CD4-positive, alpha-beta T cell (primary cell): ENCODE data around the gene TBC1D2B. TPM values are rescaled to one million over a fixed set of nuclear protein-coding genes. Genes with fewer than 3 reads are reported as not detected.
A peak's percentile ranks its signal among the peaks of the same experiment; 100 is the strongest.

Source experiments
- ATAC-seq: fragments of 200-7000 bp; cut with Tn5 transposase; one replicate; pipeline ENCODE4 v1.10.0; 2022; ENCODE audit warnings: mild to moderate bottlenecking; ENCODE audit not compliant: poor library complexity
- CTCF ChIA-PET: fragments of 350-600 bp; sonication (Branson Sonifier 250); formaldehyde crosslinking; loops from one replicate; lab custom pipeline; 2021; ENCODE audit warnings: antibody characterized with exemption, inconsistent platforms; lab: Charles Lee
- POLR2A ChIA-PET: fragments of 350-600 bp; sonication (Branson Sonifier 250); formaldehyde crosslinking; loops from one replicate; lab custom pipeline; 2021; ENCODE audit warnings: antibody characterized with exemption, inconsistent platforms; lab: Charles Lee
- DNase-seq, 14 experiments: peaks; one replicate each; pipeline ENCODE4 v3.0.0-alpha.2; 2013 to 2020; ENCODE audit warnings: mixed read lengths in 2 of 14
- H3K27ac ChIP-seq, 2 donors: one replicate each; pipeline versions ENCODE4 v1.5.1 to v1.7.0; 2013; ENCODE audit warnings: low read length in 2 of 2, low read depth in 1 of 2, mild to moderate bottlenecking in 1 of 2
- H3K27me3 ChIP-seq, 2 experiments: 1 replicate in 1 of 2; 2 replicates in 1 of 2; pipeline versions ENCODE4 v1.6.1 to v1.7.0; 2013; ENCODE audit warnings: low read length in 2 of 2, control low read depth in 1 of 2, mild to moderate bottlenecking in 1 of 2, moderate library complexity in 1 of 2; ENCODE audit not compliant: insufficient read depth in 2 of 2, control insufficient read depth in 1 of 2
- H3K36me3 ChIP-seq: one replicate; pipeline ENCODE4 v1.6.1; 2013; ENCODE audit warnings: low read length, control low read depth; ENCODE audit not compliant: insufficient read depth
- H3K4me1 ChIP-seq: one replicate; pipeline ENCODE4 v1.6.1; 2013; ENCODE audit warnings: low read length, control low read depth; ENCODE audit not compliant: insufficient read depth
- H3K4me3 ChIP-seq: one replicate; pipeline ENCODE4 v1.5.1; 2013; ENCODE audit warnings: mild to moderate bottlenecking, low read length, moderate library complexity
- H3K9me3 ChIP-seq, 2 experiments: 1 replicate in 1 of 2; 2 replicates in 1 of 2; pipeline versions ENCODE4 v1.6.1 to v1.7.0; 2013; ENCODE audit warnings: low read length in 2 of 2, mild to moderate bottlenecking in 2 of 2, control low read depth in 1 of 2, moderate library complexity in 1 of 2; ENCODE audit not compliant: control insufficient read depth in 1 of 2, insufficient read depth in 1 of 2
- H3K27ac Mint-ChIP-seq: one replicate; pipeline ENCODE4 v1.8.0; 2020; ENCODE audit warnings: mixed read lengths
- H3K27me3 Mint-ChIP-seq: one replicate; pipeline ENCODE4 v1.8.0; 2021; ENCODE audit warnings: mixed read lengths
- H3K36me3 Mint-ChIP-seq: one replicate; pipeline ENCODE4 v1.8.0; 2021; ENCODE audit warnings: low read depth, mixed read lengths
- H3K4me1 Mint-ChIP-seq: one replicate; pipeline ENCODE4 v1.8.0; 2021; ENCODE audit warnings: low read depth, mixed read lengths
- H3K4me3 Mint-ChIP-seq: one replicate; pipeline ENCODE4 v1.8.0; 2020; ENCODE audit warnings: mild to moderate bottlenecking, mixed read lengths
- H3K9me3 Mint-ChIP-seq: one replicate; pipeline ENCODE4 v1.8.0; 2020; ENCODE audit warnings: mixed read lengths
- CTCF ChIP-seq: fragments of 200-600 bp; IDR thresholded peaks from one replicate; pipeline ENCODE4 v1.8.0; 2022; ENCODE audit warnings: antibody characterized with exemption, mild to moderate bottlenecking
- intact Hi-C, 2 experiments: fragments of 100-400 bp; cut with DNase I in 1 of 2; cut with micrococcal nuclease in 1 of 2; formaldehyde crosslinking; loops; one replicate each; pipeline versions ENCODE4 v1.15.1 to v1.9.0; 2023 to 2025; cut with DNase I, micrococcal nuclease
- total RNA-seq, 174 experiments: library from RNA in 2 of 174; stranded (reverse) in 2 of 174; gene quantifications; one replicate each; pipeline ENCODE4 v1.2.3 and lab custom pipeline; 2021 to 2026

TBC1D2B gene
- total RNA-seq, 2 experiments from 2014 or later, result 89.3 to 97.6 TPM

GRCh38 chr15:78004919-78005634 is 72.4 kb downstream of the TBC1D2B start:
- Histone ChIP-seq H3K27ac (no peak overlapping the region), H3K4me3 (no peak overlapping the region), H3K4me1 (peaks cover 9% of the 10 kb centered on the region), H3K27me3 (no peaks in the 10 kb centered on the region), H3K36me3 (peaks cover 95% of the 10 kb centered on the region), H3K9me3 (no peaks in the 10 kb centered on the region)
- TF ChIP-seq CTCF, result no peak
- Mint-ChIP-seq H3K27me3 (no peaks in the 10 kb centered on the region), H3K9me3 (no peaks in the 10 kb centered on the region), H3K4me3 (no peak overlapping the region), H3K36me3 (peaks cover 86% of the 10 kb centered on the region), H3K4me1 (peaks cover 25% of the 10 kb centered on the region), H3K27ac (peak overlapping the region; percentile 47)
- no peak for DNase-seq
- ChIA-PET POLR2A (interaction anchor here (0.6 kb wide), 1 partner anchor 99 kb away, joined by 3 read pairs; no protein-coding TSS in a partner anchor), CTCF (interaction anchor here (1.7 kb wide), 1 partner anchor 103 kb away, joined by 4 read pairs; no protein-coding TSS in a partner anchor)
- intact Hi-C loops, result no loop called here
- ATAC-seq, result no peak

GRCh38 chr15:78004222-78004727 is 73.2 kb downstream of the TBC1D2B start:
- no peaks in the 10 kb centered on the region for H3K27me3 Mint-ChIP-seq
- ATAC-seq, result no peak
- H3K27ac Mint-ChIP-seq, result peak overlapping the region; percentile 47
- H3K9me3 Mint-ChIP-seq, result no peaks in the 10 kb centered on the region
- peak in 2 of 14 experiments; percentile 44 to 57 for DNase-seq
- peak overlapping the region in 1 of 2 donors; percentile 29 for H3K27ac ChIP-seq
- H3K27me3 ChIP-seq, result no peaks in the 10 kb centered on the region
- no peak overlapping the region for H3K4me3 ChIP-seq
- no peak overlapping the region for H3K4me3 Mint-ChIP-seq
- H3K36me3 ChIP-seq, result peaks cover 97% of the 10 kb centered on the region
- CTCF ChIA-PET, result interaction anchor here (1.7 kb wide), 1 partner anchor 104 kb away, joined by 4 read pairs; no protein-coding TSS in a partner anchor
- peaks cover 14% of the 10 kb centered on the region for H3K4me1 ChIP-seq
- intact Hi-C loops, result no loop called here
- TF ChIP-seq CTCF, result no peak
- no peaks in the 10 kb centered on the region for H3K9me3 ChIP-seq
- peaks cover 26% of the 10 kb centered on the region for H3K4me1 Mint-ChIP-seq
- H3K36me3 Mint-ChIP-seq, result peaks cover 88% of the 10 kb centered on the region
- POLR2A ChIA-PET, result interaction anchor here (0.6 kb wide), 1 partner anchor 100 kb away, joined by 3 read pairs; no protein-coding TSS in a partner anchor

- Mint-ChIP-seq H3K4me3 (no peak overlapping the region), H3K4me1 (peaks cover 26% of the 10 kb centered on the region), H3K36me3 (peaks cover 87% of the 10 kb centered on the region), H3K27ac (no peak overlapping the region), H3K9me3 (no peaks in the 10 kb centered on the region), H3K27me3 (no peaks in the 10 kb centered on the region)
- no peaks in the 10 kb centered on the region for H3K9me3 ChIP-seq
- CTCF ChIA-PET, result no interaction called here
- intact Hi-C loops, result no loop called here
- TF ChIP-seq CTCF, result no peak
- H3K36me3 ChIP-seq, result peaks cover 96% of the 10 kb centered on the region
- POLR2A ChIA-PET, result no interaction called here
- no peaks in the 10 kb centered on the region for H3K27me3 ChIP-seq
- peaks cover 14% of the 10 kb centered on the region for H3K4me1 ChIP-seq
- H3K4me3 ChIP-seq, result no peak overlapping the region
- no peak for ATAC-seq
- no peak overlapping the region for H3K27ac ChIP-seq
- DNase-seq, result no peak
Measured at GRCh38 chr15:78003539-78004008, 73.9 kb downstream of the TBC1D2B start.
